WTC11 (cell line): Measurements from ENCODE around the gene VEGFA. TPM values are rescaled to one million over a fixed set of nuclear protein-coding genes. Genes with fewer than 3 reads are reported as not detected.

Experiments
- ATAC-seq: fragments of 200-7000 bp; cut with Tn5 transposase; 2 replicates; pipeline ENCODE4 v1.10.0; 2021; ENCODE audit warnings: mild to moderate bottlenecking, moderate library complexity
- CTCF ChIA-PET: fragments of 300-600 bp; sonication (Branson Sonifier 250); formaldehyde crosslinking; loops from one replicate; lab custom pipeline; 2021; ENCODE audit warnings: antibody characterized with exemption; lab: Charles Lee
- POLR2A ChIA-PET: fragments of 350-600 bp; sonication (Branson Sonifier 250); formaldehyde crosslinking; loops from one replicate; lab custom pipeline; 2021; ENCODE audit warnings: antibody characterized with exemption; lab: Charles Lee
- DNase-seq: peaks from one replicate; pipeline ENCODE4 v3.0.0; 2021; ENCODE audit warnings: low spot score
- H3K27ac Mint-ChIP-seq: 2 replicates; pipeline ENCODE4 v1.8.0; 2021; ENCODE audit warnings: mixed read lengths
- H3K27me3 Mint-ChIP-seq: 2 replicates; pipeline ENCODE4 v1.8.0; 2021; ENCODE audit warnings: low read depth, mild to moderate bottlenecking, moderate library complexity, mixed read lengths
- H3K36me3 Mint-ChIP-seq: 2 replicates; pipeline ENCODE4 v1.8.0; 2021; ENCODE audit warnings: mixed read lengths
- H3K4me1 Mint-ChIP-seq: 2 replicates; pipeline ENCODE4 v1.8.0; 2022; ENCODE audit warnings: mixed read lengths
- H3K4me3 Mint-ChIP-seq: 2 replicates; pipeline ENCODE4 v1.8.0; 2021; ENCODE audit warnings: mild to moderate bottlenecking, moderate library complexity, mixed read lengths
- H3K9me3 Mint-ChIP-seq: 2 replicates; pipeline ENCODE4 v1.8.0; 2021; ENCODE audit warnings: mixed read lengths
- AR ChIP-seq: fragments of 250-450 bp; sonication (Bioruptor Pico); IDR thresholded peaks from 2 replicates; pipeline ENCODE4 v1.9.0; 2021; ENCODE audit warnings: mild to moderate bottlenecking
- ATF1 ChIP-seq: sonication (generic); formaldehyde crosslinking; IDR thresholded peaks from 2 replicates; pipeline ENCODE4 v1.8.1; 2023; ENCODE audit warnings: mild to moderate bottlenecking, moderate library complexity, missing genetic modification reagents
- CDX4 ChIP-seq: fragments of 250-450 bp; sonication (Bioruptor Pico); IDR thresholded peaks from 2 replicates; pipeline ENCODE4 v1.9.0; 2021; ENCODE audit warnings: moderate library complexity, mild to moderate bottlenecking, inconsistent platforms, borderline replicate concordance
- CREM ChIP-seq: sonication (generic); formaldehyde crosslinking; IDR thresholded peaks from 2 replicates; pipeline ENCODE4 v1.8.1; 2022; ENCODE audit warnings: mild to moderate bottlenecking, missing genetic modification reagents, moderate library complexity
- E2F1 ChIP-seq: sonication (generic); formaldehyde crosslinking; IDR thresholded peaks from 2 replicates; pipeline ENCODE4 v1.8.0; 2022; ENCODE audit warnings: mild to moderate bottlenecking, missing genetic modification reagents
- E2F5 ChIP-seq: sonication (generic); formaldehyde crosslinking; IDR thresholded peaks from 2 replicates; pipeline ENCODE4 v1.8.1; 2022; ENCODE audit warnings: mild to moderate bottlenecking, moderate library complexity, missing genetic modification reagents
- ELF4 ChIP-seq: sonication (generic); formaldehyde crosslinking; IDR thresholded peaks from 2 replicates; pipeline ENCODE4 v1.8.1; 2022; ENCODE audit warnings: low read depth, mild to moderate bottlenecking, moderate library complexity, missing genetic modification reagents
- ERG ChIP-seq: fragments of 250-450 bp; sonication (Bioruptor Pico); IDR thresholded peaks from 2 replicates; pipeline ENCODE4 v1.8.0; 2021; ENCODE audit warnings: mild to moderate bottlenecking
- FOXK1 ChIP-seq: sonication (generic); formaldehyde crosslinking; IDR thresholded peaks from 2 replicates; pipeline ENCODE4 v1.8.0; 2022; ENCODE audit warnings: mild to moderate bottlenecking, moderate library complexity, missing genetic modification reagents
- FOXP1 ChIP-seq: sonication (generic); formaldehyde crosslinking; IDR thresholded peaks from 2 replicates; pipeline ENCODE4 v1.8.0; 2022; ENCODE audit warnings: missing genetic modification reagents, mild to moderate bottlenecking, moderate library complexity, borderline replicate concordance
- GABPB1 ChIP-seq: sonication (generic); formaldehyde crosslinking; IDR thresholded peaks from 2 replicates; pipeline ENCODE4 v1.8.1; 2023; ENCODE audit warnings: mild to moderate bottlenecking, missing genetic modification reagents
- GRHL2 ChIP-seq: fragments of 250-450 bp; sonication (Bioruptor Pico); IDR thresholded peaks from 2 replicates; pipeline ENCODE4 v1.8.0; 2022; ENCODE audit warnings: mild to moderate bottlenecking, moderate library complexity; ENCODE audit not compliant: insufficient replicate concordance, severe bottlenecking
- IRF2 ChIP-seq: sonication (generic); formaldehyde crosslinking; IDR thresholded peaks from 2 replicates; pipeline ENCODE4 v1.8.0; 2022; ENCODE audit warnings: low read depth, missing genetic modification reagents, borderline replicate concordance
- NFATC4 ChIP-seq: fragments of 250-450 bp; sonication (Bioruptor Pico); IDR thresholded peaks from 2 replicates; pipeline ENCODE4 v1.9.0; 2021; ENCODE audit warnings: mild to moderate bottlenecking
- PREB ChIP-seq: sonication (generic); formaldehyde crosslinking; IDR thresholded peaks from 2 replicates; pipeline ENCODE4 v1.8.1; 2022; ENCODE audit warnings: mild to moderate bottlenecking, missing genetic modification reagents, moderate library complexity, borderline replicate concordance
- SMAD4 ChIP-seq: sonication (generic); formaldehyde crosslinking; IDR thresholded peaks from 2 replicates; pipeline ENCODE4 v1.8.0; 2022; ENCODE audit warnings: mild to moderate bottlenecking, missing genetic modification reagents
- SP1 ChIP-seq: sonication (generic); formaldehyde crosslinking; conservative IDR thresholded peaks from 2 replicates; pipeline ENCODE4 v1.8.1; 2022; ENCODE audit warnings: missing genetic modification reagents
- TCF7 ChIP-seq: sonication (generic); formaldehyde crosslinking; IDR thresholded peaks from 2 replicates; pipeline ENCODE4 v1.8.0; 2022; ENCODE audit warnings: mild to moderate bottlenecking, low read depth, missing genetic modification reagents, moderate library complexity
- ZNF232 ChIP-seq: sonication (generic); formaldehyde crosslinking; IDR thresholded peaks from 2 replicates; pipeline ENCODE4 v1.8.0; 2022; ENCODE audit warnings: mild to moderate bottlenecking, missing genetic modification reagents
- ZNF263 ChIP-seq: sonication (generic); formaldehyde crosslinking; IDR thresholded peaks from 2 replicates; pipeline ENCODE4 v1.8.1; 2022; ENCODE audit warnings: low read depth, mild to moderate bottlenecking, moderate library complexity, missing genetic modification reagents
- ZNF423 ChIP-seq: fragments of 250-450 bp; sonication (Bioruptor Pico); IDR thresholded peaks from 2 replicates; pipeline ENCODE4 v2.1.2; 2022; ENCODE audit warnings: mild to moderate bottlenecking, moderate library complexity
- ZNF671 ChIP-seq: fragments of 250-450 bp; sonication (Bioruptor Pico); IDR thresholded peaks from 2 replicates; pipeline ENCODE4 v1.8.0; 2021; ENCODE audit warnings: mild to moderate bottlenecking
- ZSCAN18 ChIP-seq: fragments of 250-450 bp; sonication (Bioruptor Pico); IDR thresholded peaks from 2 replicates; pipeline ENCODE4 v2.1.2; 2022; ENCODE audit warnings: mild to moderate bottlenecking, moderate library complexity
- total RNA-seq: library from RNA; stranded (reverse); gene quantifications from 3 replicates; pipeline ENCODE4 v1.2.3, GENCODE V29; 2021

Gene VEGFA
- total RNA-seq, 1 experiment from 2014 or later = 43.8 TPM

- ChIA-PET CTCF (no interaction called here), POLR2A (no interaction called here)
- Mint-ChIP-seq H3K9me3 (peaks cover 29% of the 10 kb centered on the region), H3K4me3 (no peak overlapping the region), H3K36me3 (peaks cover 11% of the 10 kb centered on the region; the same call in 1 of the 2 replicates), H3K27ac (no peak overlapping the region), H3K4me1 (peaks cover 12% of the 10 kb centered on the region), H3K27me3 (no peaks in the 10 kb centered on the region; the same call in 1 of the 2 replicates)
- no peak for ATAC-seq
- DNase-seq = no peak
- TF ChIP-seq ELF4 (CRISPR knock-in tag) = no peak
- TF ChIP-seq ERG (CRISPR knock-in tag) = no peak
- TF ChIP-seq IRF2 (CRISPR knock-in tag) = no peak
- no peak for TF ChIP-seq ATF1 (CRISPR knock-in tag)
- no peak for TF ChIP-seq ZSCAN18 (CRISPR knock-in tag)
- no peak for TF ChIP-seq ZNF232 (CRISPR knock-in tag)
- no peak for TF ChIP-seq FOXK1 (CRISPR knock-in tag)
- TF ChIP-seq TCF7 = no peak
- no peak for TF ChIP-seq CDX4 (CRISPR knock-in tag)
- TF ChIP-seq NFATC4 (CRISPR knock-in tag) = no peak
- no peak for TF ChIP-seq E2F5 (CRISPR knock-in tag)
- no peak for TF ChIP-seq GABPB1 (CRISPR knock-in tag)
- TF ChIP-seq PREB (CRISPR knock-in tag) = no peak
- TF ChIP-seq FOXP1 = no peak
Measured at GRCh38 chr6:43729537-43729936, 40.5 kb upstream of the VEGFA start.

- Mint-ChIP-seq H3K36me3 (peaks cover 11% of the 10 kb centered on the region; the same call in 1 of the 2 replicates), H3K4me1 (peaks cover 6% of the 10 kb centered on the region), H3K27ac (no peak overlapping the region), H3K4me3 (no peak overlapping the region), H3K9me3 (peaks cover 32% of the 10 kb centered on the region), H3K27me3 (no peaks in the 10 kb centered on the region; the same call in 1 of the 2 replicates)
- POLR2A ChIA-PET = no interaction called here
- ATAC-seq (no peak), DNase-seq (no peak)
- CTCF ChIA-PET = no interaction called here
- TF ChIP-seq CDX4 (CRISPR knock-in tag) (no peak), SP1 (CRISPR knock-in tag) (no peak), ZNF423 (no peak), SMAD4 (no peak), AR (CRISPR knock-in tag) (no peak), ZNF263 (no peak), CREM (CRISPR knock-in tag) (no peak), ERG (CRISPR knock-in tag) (no peak), GRHL2 (CRISPR knock-in tag) (no peak), ZNF671 (CRISPR knock-in tag) (no peak), E2F1 (CRISPR knock-in tag) (no peak), FOXK1 (CRISPR knock-in tag) (no peak)
Measured at GRCh38 chr6:43730634-43731033, 39.4 kb upstream of the VEGFA start.
